DMS114 treated with DMSO at 0.1 percent for 48 hours (cell line): ENCODE measurements around the gene PRM3.

ENCODE experiments used
- DNase-seq: peaks from one replicate; lab custom pipeline; 2025; ENCODE audit not compliant: unreplicated experiment; lab: John Stamatoyannopoulos, UW

Gene PRM3

DNA sequence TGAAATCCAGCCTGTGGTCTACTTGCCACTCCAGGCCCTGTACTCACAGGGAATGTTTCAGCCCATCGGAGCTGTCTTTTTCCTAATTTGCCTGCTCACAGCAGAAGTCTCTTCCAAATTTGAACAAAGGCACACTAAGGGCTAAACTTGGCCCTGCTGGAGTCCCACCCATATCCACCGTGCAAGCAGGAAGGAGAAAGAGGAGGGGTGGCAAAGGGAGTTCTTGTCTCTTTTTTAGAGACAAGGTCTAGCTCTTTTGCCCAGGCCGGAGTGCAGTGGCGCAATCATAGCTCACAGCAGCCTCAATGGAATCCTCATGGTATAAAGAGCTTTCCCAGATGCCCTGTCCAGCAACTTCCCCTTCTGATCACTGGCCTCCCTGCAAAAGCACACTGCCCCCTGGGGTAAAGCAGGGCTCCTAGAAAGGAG lies 10.4 kb upstream of the PRM3 start:
- no peak for DNase-seq

DNA sequence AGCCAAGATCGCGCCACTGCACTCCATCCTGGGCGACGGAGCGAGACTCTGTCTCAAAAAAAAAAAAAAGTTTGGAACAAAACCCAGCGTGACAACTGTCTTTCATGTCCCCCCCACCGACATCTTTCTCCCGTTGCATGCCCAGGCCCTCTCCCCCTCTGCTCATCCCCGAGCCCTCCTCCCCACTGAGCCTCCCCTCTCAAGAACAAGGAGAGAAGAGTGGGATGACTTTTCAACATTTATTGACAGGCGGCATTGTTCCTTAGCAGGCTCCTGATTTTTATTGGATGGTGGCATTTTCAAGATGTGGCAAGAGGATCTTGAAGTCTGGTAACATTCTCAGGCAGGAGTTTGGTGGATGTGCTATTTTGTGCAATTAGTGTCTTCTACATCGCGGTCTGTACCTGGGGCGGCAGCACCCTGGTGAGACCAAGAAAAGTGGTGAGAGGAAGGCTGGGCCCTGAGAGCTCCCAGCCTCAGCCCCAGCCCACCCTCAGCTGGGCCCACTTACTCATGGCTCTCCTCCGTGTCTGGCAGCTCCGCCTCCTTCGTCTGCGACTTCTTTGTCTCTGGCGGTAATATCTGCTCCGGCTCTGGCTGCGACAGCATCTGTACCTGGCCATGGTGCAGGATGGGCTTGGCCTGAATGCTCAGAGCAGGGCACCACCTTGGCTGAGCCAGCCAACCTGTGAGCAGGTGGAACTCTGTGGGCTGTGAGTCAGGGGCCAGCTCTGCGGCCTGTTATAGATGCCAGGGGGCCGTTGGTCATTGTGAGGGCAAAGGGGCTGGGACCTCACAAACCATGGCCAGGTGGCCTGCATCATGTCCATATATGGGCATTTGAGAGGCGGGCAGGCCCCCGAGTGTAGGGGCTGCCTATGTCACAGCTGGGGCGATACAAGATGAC lies 7.4 kb upstream of the PRM3 start, which contains the start of gene PRM1:
Gene PRM1 (minus strand): TSS at position 715 of the 907 bp plus-strand sequence. CDS start 92 bp downstream, at position 623.
- DNase-seq: no peak

- no peak for DNase-seq
Observed at GRCh38 chr16:11278681-11279628, 5.5 kb upstream of the PRM3 start.

- no peak for DNase-seq
Observed at GRCh38 chr16:11277607-11278337, 4.3 kb upstream of the PRM3 start.

- DNase-seq: no peak
Observed at GRCh38 chr16:11276896-11277593, 3.6 kb upstream of the PRM3 start.

- DNase-seq: no peak
Observed at GRCh38 chr16:11276143-11276895, 2.9 kb upstream of the PRM3 start, which contains the start of gene PRM2. TSS of gene PRM2 (minus strand) at chr16:11276480. CDS start at chr16:11276370, 110 bp downstream.

DNA sequence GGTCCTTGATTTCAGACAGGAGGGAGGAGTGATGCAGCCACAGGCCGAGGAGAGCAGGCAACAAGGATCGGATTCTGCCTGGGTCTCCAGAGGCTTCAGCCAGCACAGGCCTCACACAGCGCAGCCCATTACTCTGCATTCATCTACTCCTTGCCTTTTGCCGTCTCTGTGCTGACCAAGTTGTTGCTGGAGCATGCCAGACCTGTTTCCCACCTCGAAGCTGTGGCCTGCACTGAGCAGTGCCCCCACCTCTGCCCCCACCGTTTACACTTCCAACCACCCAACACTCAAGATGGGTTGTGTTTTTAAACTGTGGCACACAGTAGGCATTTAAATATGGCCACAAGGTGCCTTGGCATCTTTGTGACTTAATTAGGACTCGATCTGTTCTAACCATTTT lies 1.5 kb upstream of the PRM3 start:
- DNase-seq: no peak

GRCh38 chr16:11273721-11274324 lies 394 bp upstream of the PRM3 start:
- no peak for DNase-seq

DNA sequence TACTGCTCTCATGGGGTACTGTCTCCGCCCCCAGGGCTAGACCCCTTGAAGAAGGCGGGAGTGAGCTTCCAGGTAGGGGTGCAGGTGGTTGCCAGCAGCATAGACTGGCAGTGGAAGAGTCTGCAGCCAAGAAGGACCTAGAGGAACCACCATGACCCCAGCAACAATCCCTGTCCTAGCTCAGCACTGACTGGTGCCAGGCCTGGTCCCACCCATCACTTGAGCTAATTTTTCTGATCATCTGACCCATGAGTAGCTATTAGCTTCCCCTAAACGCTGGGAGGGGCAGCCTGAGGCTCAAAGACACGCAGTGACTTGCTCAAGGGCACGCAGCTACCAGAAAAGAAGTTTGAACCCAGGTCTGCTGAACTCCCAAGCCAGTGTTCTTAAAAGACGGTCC lies 945 bp downstream of the PRM3 start:
- DNase-seq: no peak

DNA sequence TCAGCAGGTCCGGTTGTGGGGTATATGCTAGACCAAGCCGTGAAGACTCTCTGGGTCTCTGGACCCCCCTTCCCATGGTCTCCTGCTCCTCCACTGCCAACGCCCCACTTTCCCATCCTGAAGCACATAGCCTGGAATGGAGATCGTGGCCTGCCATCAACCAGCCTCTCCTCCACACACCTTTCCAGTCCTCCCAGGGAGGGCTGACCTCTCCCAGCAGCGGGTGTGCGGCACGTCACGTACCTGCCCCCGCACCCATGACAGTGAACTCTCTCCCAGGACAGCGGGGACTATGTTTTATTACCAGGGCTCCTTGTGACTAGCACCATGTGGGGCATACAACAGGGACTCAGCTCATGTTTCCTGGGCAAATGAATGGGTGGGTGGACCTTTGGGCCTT lies 1.8 kb downstream of the PRM3 start:
- DNase-seq: no peak

DNA sequence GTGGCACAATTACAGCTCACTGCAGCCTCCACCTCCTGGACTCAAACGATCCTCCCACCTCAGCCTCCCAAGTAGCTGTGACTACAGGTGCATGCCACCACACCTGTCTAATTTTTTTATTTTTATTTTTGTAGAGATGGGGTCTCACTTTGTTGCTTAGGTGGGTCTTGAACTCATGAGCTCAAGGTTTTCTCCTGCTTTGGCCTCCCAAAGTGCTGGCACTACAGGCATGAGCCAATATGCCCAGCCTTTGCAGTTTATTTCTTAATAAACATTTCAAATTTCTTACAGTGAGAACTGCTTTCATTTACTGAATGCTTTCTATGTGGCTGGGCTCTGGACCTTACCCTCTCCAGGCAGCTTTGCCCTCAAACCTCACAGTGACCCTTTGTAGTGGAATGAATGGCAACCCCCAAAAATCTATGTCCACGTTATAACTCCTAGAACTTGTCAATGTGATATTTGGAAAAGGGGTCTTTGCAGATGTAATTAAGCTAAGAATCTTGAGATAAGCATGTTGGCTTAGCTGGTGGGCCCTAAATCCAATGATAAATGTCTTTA lies 2.7 kb downstream of the PRM3 start:
- DNase-seq: no peak

- DNase-seq: no peak
Observed at GRCh38 chr16:11268921-11269375, 4.5 kb downstream of the PRM3 start, which contains the start of gene TNP2. TSS of gene TNP2 (minus strand) at chr16:11269325. CDS start at chr16:11269262, 63 bp downstream.

- no peak for DNase-seq
Observed at GRCh38 chr16:11265124-11265523, 8.3 kb downstream of the PRM3 start.

GRCh38 chr16:11264155-11264832 lies 9.1 kb downstream of the PRM3 start:
- DNase-seq: no peak

- DNase-seq: no peak
Observed at GRCh38 chr16:11263737-11264136, 9.7 kb downstream of the PRM3 start.

DNA sequence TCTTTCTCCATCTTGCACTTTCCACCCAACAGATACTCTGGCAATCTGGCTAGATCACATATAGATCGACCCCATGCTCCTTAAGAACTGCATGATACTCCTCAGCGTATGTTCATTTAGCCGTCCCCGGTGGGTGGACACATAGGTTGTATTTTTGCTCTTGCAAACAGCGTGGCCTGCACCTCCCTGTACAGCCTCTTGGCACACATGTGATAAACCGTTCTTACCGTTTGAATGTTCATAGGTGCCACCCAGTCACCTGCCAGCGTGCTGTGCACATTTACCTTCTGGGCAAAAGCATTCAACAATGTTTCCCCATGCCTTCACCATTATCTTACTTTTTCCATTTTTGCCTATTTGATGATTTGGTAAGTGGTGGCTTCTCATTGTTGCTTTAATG lies 10.5 kb downstream of the PRM3 start:
- DNase-seq: no peak

DNA sequence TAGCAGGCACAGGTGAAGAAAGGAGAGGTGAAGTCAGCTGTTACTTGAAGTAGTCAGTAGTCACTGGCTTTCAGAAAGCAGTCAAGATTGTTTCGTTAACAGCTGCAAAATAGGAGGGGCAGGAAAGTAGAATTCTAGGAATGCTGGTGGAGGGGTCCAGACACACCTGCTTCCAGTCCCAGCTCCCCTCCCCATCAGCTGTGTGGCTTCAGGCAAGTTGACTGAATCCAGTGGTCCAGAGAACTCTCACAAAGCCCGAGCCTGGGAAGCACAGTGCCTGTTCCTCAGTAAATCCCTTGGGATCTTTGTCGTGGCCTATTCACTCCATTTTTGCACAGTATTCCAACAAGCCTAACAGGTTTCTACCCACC lies 12.8 kb downstream of the PRM3 start:
- no peak for DNase-seq
